Endothelial cell (in vitro differentiated cells): Measurements from ENCODE around the gene SRGAP3. TPM values are rescaled to one million over a fixed set of nuclear protein-coding genes. Genes with fewer than 3 reads are reported as not detected.
"Not testable (repeated sequence)": the region's sequence is repeated elsewhere in the genome, so short reads cannot be mapped to it uniquely, and the experiment has no call there.

Experiments used
- DNase-seq: peaks from one replicate; pipeline ENCODE4 v3.0.0; 2021; ENCODE audit warnings: low spot score
- H3K27ac Mint-ChIP-seq: one replicate; pipeline ENCODE4 v1.8.0; 2021; ENCODE audit warnings: mixed read lengths, inconsistent platforms; ENCODE audit not compliant: unreplicated experiment
- H3K27me3 Mint-ChIP-seq: one replicate; pipeline ENCODE4 v1.8.0; 2021; ENCODE audit warnings: mild to moderate bottlenecking, moderate library complexity, mixed read lengths, inconsistent platforms; ENCODE audit not compliant: unreplicated experiment
- H3K36me3 Mint-ChIP-seq: one replicate; pipeline ENCODE4 v1.8.0; 2021; ENCODE audit warnings: mild to moderate bottlenecking, low read depth, mixed read lengths, inconsistent platforms; ENCODE audit not compliant: unreplicated experiment
- H3K4me1 Mint-ChIP-seq: one replicate; pipeline ENCODE4 v1.8.0; 2021; ENCODE audit warnings: mild to moderate bottlenecking, mixed read lengths, inconsistent platforms; ENCODE audit not compliant: unreplicated experiment
- H3K4me3 Mint-ChIP-seq: one replicate; pipeline ENCODE4 v1.8.0; 2021; ENCODE audit warnings: mild to moderate bottlenecking, mixed read lengths, inconsistent platforms; ENCODE audit not compliant: unreplicated experiment
- H3K9me3 Mint-ChIP-seq: one replicate; pipeline ENCODE4 v1.8.0; 2021; ENCODE audit warnings: mixed read lengths, inconsistent platforms; ENCODE audit not compliant: unreplicated experiment
- total RNA-seq: library from RNA; stranded (reverse); fragmentation: NEBNext Ultra II Directional; extraction: Animal tissue kit (Norgen Biotek cat#: 25700); gene quantifications from one replicate; pipeline ENCODE4 v1.2.1, GENCODE V29; 2021; ENCODE audit not compliant: unreplicated experiment
- TF ChIP-seq, protein P1 (sequence below): fragments of 200-600 bp; sonication (generic); IDR thresholded peaks from one replicate; pipeline ENCODE4 v1.5.0; 2021; ENCODE audit warnings: antibody characterized with exemption; ENCODE audit not compliant: unreplicated experiment

SRGAP3 gene
- total RNA-seq, 1 donor from 2014 or later: 12.0 TPM

GRCh38 chr3:9091486-9092235 lies 157.8 kb downstream of the SRGAP3 start:
- no peak overlapping the region for H3K4me3 Mint-ChIP-seq
- H3K4me1 Mint-ChIP-seq: peaks cover 8% of the 10 kb centered on the region
- H3K27me3 Mint-ChIP-seq: peaks cover 2% of the 10 kb centered on the region
- no peaks in the 10 kb centered on the region for H3K36me3 Mint-ChIP-seq
- TF ChIP-seq, protein P1, sequence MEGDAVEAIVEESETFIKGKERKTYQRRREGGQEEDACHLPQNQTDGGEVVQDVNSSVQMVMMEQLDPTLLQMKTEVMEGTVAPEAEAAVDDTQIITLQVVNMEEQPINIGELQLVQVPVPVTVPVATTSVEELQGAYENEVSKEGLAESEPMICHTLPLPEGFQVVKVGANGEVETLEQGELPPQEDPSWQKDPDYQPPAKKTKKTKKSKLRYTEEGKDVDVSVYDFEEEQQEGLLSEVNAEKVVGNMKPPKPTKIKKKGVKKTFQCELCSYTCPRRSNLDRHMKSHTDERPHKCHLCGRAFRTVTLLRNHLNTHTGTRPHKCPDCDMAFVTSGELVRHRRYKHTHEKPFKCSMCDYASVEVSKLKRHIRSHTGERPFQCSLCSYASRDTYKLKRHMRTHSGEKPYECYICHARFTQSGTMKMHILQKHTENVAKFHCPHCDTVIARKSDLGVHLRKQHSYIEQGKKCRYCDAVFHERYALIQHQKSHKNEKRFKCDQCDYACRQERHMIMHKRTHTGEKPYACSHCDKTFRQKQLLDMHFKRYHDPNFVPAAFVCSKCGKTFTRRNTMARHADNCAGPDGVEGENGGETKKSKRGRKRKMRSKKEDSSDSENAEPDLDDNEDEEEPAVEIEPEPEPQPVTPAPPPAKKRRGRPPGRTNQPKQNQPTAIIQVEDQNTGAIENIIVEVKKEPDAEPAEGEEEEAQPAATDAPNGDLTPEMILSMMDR: no peak
- no peak for DNase-seq
- no peak overlapping the region for H3K27ac Mint-ChIP-seq
- H3K9me3 Mint-ChIP-seq: no peaks in the 10 kb centered on the region

GRCh38 chr3:9088441-9089353 lies 160.7 kb downstream of the SRGAP3 start:
- Mint-ChIP-seq H3K4me1 (peaks cover 8% of the 10 kb centered on the region), H3K27me3 (peaks cover 2% of the 10 kb centered on the region), H3K36me3 (no peaks in the 10 kb centered on the region), H3K4me3 (no peak overlapping the region), H3K9me3 (no peaks in the 10 kb centered on the region), H3K27ac (no peak overlapping the region)
- TF ChIP-seq, protein P1: no peak
- no peak for DNase-seq

GRCh38 chr3:9087831-9088413 lies 161.5 kb downstream of the SRGAP3 start:
- TF ChIP-seq, protein P1: no peak
- Mint-ChIP-seq H3K9me3 (no peaks in the 10 kb centered on the region), H3K27ac (no peak overlapping the region), H3K4me1 (peaks cover 8% of the 10 kb centered on the region), H3K4me3 (no peak overlapping the region), H3K27me3 (peaks cover 4% of the 10 kb centered on the region), H3K36me3 (no peaks in the 10 kb centered on the region)
- no peak for DNase-seq

GRCh38 chr3:9085428-9085827 lies 164.0 kb downstream of the SRGAP3 start:
- not testable (repeated sequence) for H3K27me3 Mint-ChIP-seq, H3K36me3 Mint-ChIP-seq, H3K9me3 Mint-ChIP-seq, H3K4me3 Mint-ChIP-seq, DNase-seq, H3K27ac Mint-ChIP-seq, H3K4me1 Mint-ChIP-seq

DNA sequence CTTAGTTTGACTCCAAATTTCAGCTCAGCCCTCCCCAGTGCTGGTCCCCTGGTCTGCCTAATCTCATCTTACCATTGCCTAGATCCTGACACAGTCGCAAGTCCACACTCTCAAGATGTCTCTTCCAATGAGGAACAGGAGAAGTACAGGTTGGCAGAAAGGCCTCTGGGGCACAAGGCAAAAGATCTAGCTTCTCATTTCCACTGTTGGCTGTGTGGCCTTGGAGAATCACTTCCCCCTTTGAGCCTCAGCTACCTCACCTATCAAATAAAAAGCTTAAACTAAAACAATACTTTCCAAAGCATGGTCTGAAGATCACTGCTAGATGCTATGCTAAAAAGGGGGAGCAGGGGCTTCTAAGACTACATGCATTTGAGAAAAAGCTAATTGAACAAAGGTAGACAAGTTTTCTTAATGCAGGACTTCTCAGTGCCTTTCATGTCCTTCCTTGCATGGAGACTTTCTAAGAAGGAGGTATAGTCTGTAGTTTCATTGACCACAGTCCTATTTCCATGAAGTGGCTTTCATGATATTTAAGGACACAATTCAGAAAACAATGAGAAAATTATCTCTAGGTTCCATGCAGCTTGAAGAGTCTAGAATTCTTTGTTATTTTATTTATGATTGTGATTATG lies 168.1 kb downstream of the SRGAP3 start:
- TF ChIP-seq, protein P1: no peak
- DNase-seq: no peak
- Mint-ChIP-seq H3K27ac (no peak overlapping the region), H3K4me3 (no peak overlapping the region), H3K36me3 (no peaks in the 10 kb centered on the region), H3K9me3 (no peaks in the 10 kb centered on the region), H3K4me1 (no peaks in the 10 kb centered on the region), H3K27me3 (peaks cover 4% of the 10 kb centered on the region)
